OCI-LY7 (cell line): ENCODE results near the gene SOWAHC. TPM values are rescaled to one million over a fixed set of nuclear protein-coding genes. Genes with fewer than 3 reads are reported as not detected.

ENCODE experiments used
- BruUV-seq: library from RNA; stranded (reverse); fragments of 400-500 nt; replicated peaks from 2 replicates; lab custom pipeline; 2021; lab: Mats Ljungman, UMichigan
- CTCF ChIA-PET: fragments of 300-600 bp; sonication (Branson Sonifier 250); formaldehyde crosslinking; loops from one replicate; lab custom pipeline; 2022; ENCODE audit warnings: antibody characterized with exemption; ENCODE audit not compliant: unreplicated experiment; lab: Charles Lee
- POLR2A ChIA-PET: fragments of 300-600 bp; sonication (Branson Sonifier 250); formaldehyde crosslinking; loops from one replicate; lab custom pipeline; 2022; ENCODE audit warnings: antibody characterized with exemption; lab: Charles Lee
- DNase-seq: peaks from one replicate; pipeline ENCODE4 v3.0.0-alpha.2; 2015; ENCODE audit warnings: low spot score
- H2AFZ ChIP-seq: fragments of 200-600 bp; sonication (generic), shearing (Covaris generic); 2 replicates; pipeline ENCODE4 v1.6.1; 2014; ENCODE audit warnings: mild to moderate bottlenecking, antibody characterized with exemption, low read length, moderate library complexity
- H3K27ac ChIP-seq: fragments of 200-600 bp; sonication (generic); 2 replicates; pipeline ENCODE4 v1.5.1; 2014; ENCODE audit warnings: mixed run types, low read depth, mild to moderate bottlenecking, moderate library complexity, low read length, inconsistent platforms; ENCODE audit not compliant: poor library complexity, severe bottlenecking
- H3K36me3 ChIP-seq: fragments of 200-600 bp; sonication (generic); 2 replicates; pipeline ENCODE4 v1.6.1; 2014; ENCODE audit warnings: mild to moderate bottlenecking, antibody characterized with exemption, low read length, moderate library complexity, mixed read lengths; ENCODE audit not compliant: insufficient read depth
- H3K4me1 ChIP-seq: fragments of 200-600 bp; sonication (generic); 2 replicates; pipeline ENCODE4 v1.5.1; 2014; ENCODE audit warnings: mild to moderate bottlenecking, low read length; ENCODE audit not compliant: insufficient read depth, poor library complexity, severe bottlenecking
- H3K4me2 ChIP-seq: fragments of 200-600 bp; sonication (generic); 2 replicates; pipeline ENCODE4 v1.6.1; 2014; ENCODE audit warnings: mild to moderate bottlenecking, low read length
- H3K4me3 ChIP-seq: fragments of 200-600 bp; sonication (generic); 2 replicates; pipeline ENCODE4 v1.5.1; 2014; ENCODE audit warnings: mild to moderate bottlenecking, low read depth, low read length; ENCODE audit not compliant: poor library complexity, severe bottlenecking
- H3K79me2 ChIP-seq: fragments of 200-600 bp; sonication (generic); 2 replicates; pipeline ENCODE4 v1.6.1; 2016; ENCODE audit warnings: low read depth, mild to moderate bottlenecking, low read length, moderate library complexity, mixed read lengths; ENCODE audit not compliant: insufficient read depth
- H3K9me2 ChIP-seq: fragments of 200-600 bp; sonication (generic); 2 replicates; pipeline ENCODE4 v1.6.1; 2016; ENCODE audit warnings: mild to moderate bottlenecking, low read length, mixed read lengths; ENCODE audit not compliant: insufficient read depth
- H3K9me3 ChIP-seq: fragments of 200-600 bp; sonication (generic); 2 replicates; pipeline ENCODE4 v1.6.1; 2014; ENCODE audit warnings: mild to moderate bottlenecking, mixed run types, low read length, mixed read lengths
- H4K20me1 ChIP-seq: fragments of 200-600 bp; sonication (generic); 2 replicates; pipeline ENCODE4 v1.6.1; 2014; ENCODE audit warnings: mild to moderate bottlenecking, antibody characterized with exemption, low read length, moderate library complexity, mixed read lengths; ENCODE audit not compliant: insufficient read depth
- EZH2phosphoT487 ChIP-seq: fragments of 200-600 bp; sonication (generic); IDR thresholded peaks from 2 replicates; pipeline ENCODE4 v1.6.1; 2018; ENCODE audit warnings: low read depth, borderline replicate concordance, mild to moderate bottlenecking, mixed run types, antibody characterized with exemption, low read length, moderate library complexity, mixed read lengths
- intact Hi-C: fragments of 100-400 bp; cut with micrococcal nuclease; formaldehyde crosslinking; loops from one replicate; pipeline ENCODE4 v1.10.0; 2022; ENCODE audit not compliant: unreplicated experiment
- total RNA-seq, 2 experiments: library from RNA; depleted of rRNA in 1 of 2; stranded (reverse); fragments of >200 nt in 1 of 2; shearing (Covaris generic) in 1 of 2; gene quantifications; 2 replicates each; pipeline ENCODE4 v1.2.3, GENCODE V29; 2014 to 2022
- TF ChIP-seq, protein P1 (sequence below): fragments of 200-600 bp; sonication (generic); conservative IDR thresholded peaks from 2 replicates; pipeline ENCODE4 v1.5.1; 2014; ENCODE audit warnings: mild to moderate bottlenecking, antibody characterized with exemption, low read length, moderate library complexity, mixed read lengths

The SOWAHC gene
- total RNA-seq, 2 experiments from 2014 or later, result not detected

DNA sequence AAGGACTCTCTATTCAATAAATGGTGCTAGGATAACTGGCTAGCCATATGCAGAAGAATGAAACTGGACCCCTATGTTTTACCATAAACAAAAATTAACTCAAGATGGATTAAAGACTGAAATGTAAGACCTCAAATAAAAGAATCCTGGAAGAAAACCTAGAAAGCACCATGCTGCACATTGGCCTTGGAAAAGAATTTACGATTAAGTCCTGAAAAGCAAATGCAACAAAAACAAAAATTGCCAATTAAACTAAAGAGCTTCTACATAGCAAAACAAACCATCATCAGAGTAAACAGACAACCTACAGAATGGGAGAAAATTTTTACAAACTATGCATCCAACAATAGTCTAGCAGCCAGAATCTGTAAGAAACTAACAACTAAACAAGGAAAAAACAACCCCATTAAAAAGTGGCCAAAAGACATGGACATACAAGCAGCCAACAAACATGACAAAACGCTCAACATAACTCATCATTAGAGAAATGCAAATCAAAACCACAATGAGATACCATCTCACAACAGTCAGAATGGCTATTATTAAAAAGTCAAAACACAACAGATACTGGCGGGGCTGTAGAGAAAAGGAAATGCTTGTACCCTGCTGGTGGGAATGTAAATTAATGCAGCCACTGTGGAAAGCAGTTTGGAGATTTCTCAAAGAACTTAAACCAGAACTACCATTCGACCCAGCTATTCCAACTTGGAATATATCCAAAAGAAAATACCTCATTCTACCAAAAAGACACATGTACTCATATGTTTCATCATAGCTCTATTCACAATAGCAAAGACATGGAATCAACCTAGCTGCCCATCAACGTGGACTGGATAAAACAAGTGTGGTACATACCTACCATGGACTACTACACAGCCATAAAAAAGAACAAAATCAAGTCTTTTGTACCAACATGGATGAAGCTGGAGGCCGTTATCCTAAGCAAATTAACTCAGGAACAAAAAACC is 31.0 kb upstream of the SOWAHC start:
- H3K36me3 ChIP-seq, result no peaks in the 10 kb centered on the region
- H3K4me3 ChIP-seq, result no peak overlapping the region
- no peak overlapping the region for H2AFZ ChIP-seq
- no peaks in the 10 kb centered on the region for H3K9me3 ChIP-seq
- no peaks in the 10 kb centered on the region for H3K9me2 ChIP-seq
- no peaks in the 10 kb centered on the region for H3K4me1 ChIP-seq
- no peaks in the 10 kb centered on the region for H4K20me1 ChIP-seq
- BruUV-seq, result no TSS peak
- no peak overlapping the region for H3K4me2 ChIP-seq
- H3K27ac ChIP-seq, result no peak overlapping the region
- intact Hi-C loops, result no loop called here
- ChIA-PET POLR2A (interaction anchor here (0.6 kb wide), 1 partner anchor 32 kb away, joined by 3 read pairs; no protein-coding TSS in a partner anchor), CTCF (no interaction called here)
- no peak for TF ChIP-seq EZH2phosphoT487
- TF ChIP-seq, protein P1, sequence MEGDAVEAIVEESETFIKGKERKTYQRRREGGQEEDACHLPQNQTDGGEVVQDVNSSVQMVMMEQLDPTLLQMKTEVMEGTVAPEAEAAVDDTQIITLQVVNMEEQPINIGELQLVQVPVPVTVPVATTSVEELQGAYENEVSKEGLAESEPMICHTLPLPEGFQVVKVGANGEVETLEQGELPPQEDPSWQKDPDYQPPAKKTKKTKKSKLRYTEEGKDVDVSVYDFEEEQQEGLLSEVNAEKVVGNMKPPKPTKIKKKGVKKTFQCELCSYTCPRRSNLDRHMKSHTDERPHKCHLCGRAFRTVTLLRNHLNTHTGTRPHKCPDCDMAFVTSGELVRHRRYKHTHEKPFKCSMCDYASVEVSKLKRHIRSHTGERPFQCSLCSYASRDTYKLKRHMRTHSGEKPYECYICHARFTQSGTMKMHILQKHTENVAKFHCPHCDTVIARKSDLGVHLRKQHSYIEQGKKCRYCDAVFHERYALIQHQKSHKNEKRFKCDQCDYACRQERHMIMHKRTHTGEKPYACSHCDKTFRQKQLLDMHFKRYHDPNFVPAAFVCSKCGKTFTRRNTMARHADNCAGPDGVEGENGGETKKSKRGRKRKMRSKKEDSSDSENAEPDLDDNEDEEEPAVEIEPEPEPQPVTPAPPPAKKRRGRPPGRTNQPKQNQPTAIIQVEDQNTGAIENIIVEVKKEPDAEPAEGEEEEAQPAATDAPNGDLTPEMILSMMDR, result no peak
- H3K79me2 ChIP-seq, result no peaks in the 10 kb centered on the region
- no peak for DNase-seq

DNA sequence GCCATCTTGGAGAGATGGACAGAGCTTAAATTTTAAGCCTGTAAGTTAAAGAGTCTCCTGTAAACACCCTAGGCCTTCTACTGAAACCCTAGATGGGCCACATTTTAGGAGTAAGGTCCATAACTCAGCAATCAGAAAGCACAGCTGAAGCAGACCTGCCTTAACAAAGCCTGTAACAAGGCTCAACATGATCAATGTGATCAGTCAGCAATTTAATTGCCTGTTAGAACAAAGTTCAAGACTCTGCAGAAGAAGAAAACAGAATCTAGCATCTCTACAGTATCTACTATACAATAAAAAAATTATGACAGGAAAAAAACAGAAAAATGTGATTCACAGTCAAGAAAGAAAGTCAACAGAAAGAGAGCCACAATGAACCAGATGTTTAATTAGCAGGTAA is 27.5 kb upstream of the SOWAHC start:
- H3K27ac ChIP-seq, result no peak overlapping the region
- TF ChIP-seq EZH2phosphoT487, result no peak
- TF ChIP-seq, protein P1, result no peak
- H4K20me1 ChIP-seq, result no peaks in the 10 kb centered on the region
- H2AFZ ChIP-seq, result no peak overlapping the region
- H3K79me2 ChIP-seq, result no peaks in the 10 kb centered on the region
- H3K4me2 ChIP-seq, result no peak overlapping the region
- no peak overlapping the region for H3K4me3 ChIP-seq
- H3K9me2 ChIP-seq, result no peaks in the 10 kb centered on the region
- no peak for DNase-seq
- CTCF ChIA-PET, result no interaction called here
- POLR2A ChIA-PET, result no interaction called here
- no peaks in the 10 kb centered on the region for H3K4me1 ChIP-seq
- no peaks in the 10 kb centered on the region for H3K36me3 ChIP-seq
- H3K9me3 ChIP-seq, result no peaks in the 10 kb centered on the region
- no TSS peak for BruUV-seq
- intact Hi-C loops, result no loop called here

GRCh38 chr2:109591206-109591605 is 23.0 kb upstream of the SOWAHC start:
- Histone ChIP-seq H3K79me2 (no peaks in the 10 kb centered on the region), H3K4me1 (no peaks in the 10 kb centered on the region), H3K4me3 (no peak overlapping the region), H4K20me1 (no peaks in the 10 kb centered on the region), H3K9me3 (no peaks in the 10 kb centered on the region), H3K27ac (no peak overlapping the region), H3K9me2 (no peaks in the 10 kb centered on the region), H3K36me3 (no peaks in the 10 kb centered on the region), H2AFZ (no peak overlapping the region), H3K4me2 (no peak overlapping the region)
- intact Hi-C loops, result no loop called here
- BruUV-seq, result no TSS peak
- CTCF ChIA-PET, result no interaction called here
- no peak for DNase-seq
- no peak for TF ChIP-seq EZH2phosphoT487
- TF ChIP-seq, protein P1, result no peak
- POLR2A ChIA-PET, result no interaction called here
